NT2/D1 (cell line): ENCODE results near the gene VWDE.

Experiments
- DNase-seq: peaks from one replicate; pipeline ENCODE4 v3.0.0-alpha.2; 2011; ENCODE audit warnings: low read depth, low spot score
- H3K27me3 ChIP-seq: 2 replicates; pipeline ENCODE4 v1.6.0; 2011; ENCODE audit warnings: mild to moderate bottlenecking; ENCODE audit not compliant: insufficient read length, insufficient read depth
- H3K36me3 ChIP-seq: 2 replicates; pipeline ENCODE4 v1.6.1; 2011; ENCODE audit warnings: mild to moderate bottlenecking, low read length, mixed read lengths; ENCODE audit not compliant: insufficient read depth, insufficient read length
- H3K4me1 ChIP-seq: 2 replicates; pipeline ENCODE4 v1.5.1; 2011; ENCODE audit not compliant: insufficient read depth, insufficient read length
- H3K4me3 ChIP-seq: 2 replicates; pipeline ENCODE4 v1.5.1; 2011; ENCODE audit warnings: low read depth; ENCODE audit not compliant: insufficient read length
- H3K9ac ChIP-seq: 2 replicates; pipeline ENCODE4 v1.6.0; 2011; ENCODE audit warnings: low read depth; ENCODE audit not compliant: insufficient read length
- H3K9me3 ChIP-seq: 2 replicates; pipeline ENCODE4 v1.5.1; 2011; ENCODE audit warnings: mild to moderate bottlenecking, low read length; ENCODE audit not compliant: insufficient read depth
- SUZ12 ChIP-seq: IDR thresholded peaks from 2 replicates; pipeline ENCODE4 v1.6.1; 2011; ENCODE audit not compliant: insufficient read length, insufficient read depth; ENCODE audit errors: extremely low read depth
- YY1 ChIP-seq: IDR thresholded peaks from 2 replicates; pipeline ENCODE4 v1.6.1; 2011; ENCODE audit not compliant: insufficient read length, insufficient read depth
- ZNF274 ChIP-seq: IDR thresholded peaks from 2 replicates; pipeline ENCODE4 v1.6.1; 2011; ENCODE audit warnings: mild to moderate bottlenecking, low read depth, low read length

Gene VWDE

DNA sequence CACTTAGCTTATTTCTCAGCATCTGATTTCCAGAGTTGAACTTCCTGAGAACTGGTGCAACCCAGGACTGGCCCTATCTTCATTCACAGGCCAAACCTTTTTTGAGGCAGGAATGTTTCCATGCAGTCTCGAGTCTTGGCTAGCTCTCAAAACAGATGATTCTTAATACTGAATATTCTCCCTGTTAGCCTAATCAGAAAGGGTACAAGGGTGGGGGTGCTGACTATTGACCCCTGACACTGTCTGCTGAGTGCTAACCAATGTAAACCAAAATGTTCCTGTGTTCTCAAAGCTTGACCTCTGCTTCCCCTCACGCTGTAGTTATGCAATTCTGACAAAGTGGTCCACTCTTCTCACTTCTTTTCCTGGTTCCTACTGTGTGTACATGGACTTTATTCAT lies 25.3 kb downstream of the VWDE start:
- Histone ChIP-seq H3K9me3 (no peaks in the 10 kb centered on the region), H3K4me3 (no peak overlapping the region), H3K4me1 (no peaks in the 10 kb centered on the region), H3K27me3 (no peaks in the 10 kb centered on the region), H3K36me3 (no peaks in the 10 kb centered on the region), H3K9ac (no peak overlapping the region)
- DNase-seq = no peak
- TF ChIP-seq ZNF274 (no peak), YY1 (no peak), SUZ12 (no peak)

GRCh38 chr7:12377406-12377805 lies 26.3 kb downstream of the VWDE start:
- no peak for TF ChIP-seq SUZ12
- no peak for TF ChIP-seq ZNF274
- TF ChIP-seq YY1 = no peak
- H3K27me3 ChIP-seq = no peaks in the 10 kb centered on the region
- DNase-seq = no peak
- H3K9ac ChIP-seq = no peak overlapping the region
- H3K4me3 ChIP-seq = no peak overlapping the region
- no peaks in the 10 kb centered on the region for H3K4me1 ChIP-seq
- no peaks in the 10 kb centered on the region for H3K9me3 ChIP-seq
- no peaks in the 10 kb centered on the region for H3K36me3 ChIP-seq

- TF ChIP-seq YY1 = no peak
- H3K36me3 ChIP-seq = peaks cover 3% of the 10 kb centered on the region
- no peak overlapping the region for H3K9ac ChIP-seq
- H3K4me1 ChIP-seq = no peaks in the 10 kb centered on the region
- H3K27me3 ChIP-seq = no peaks in the 10 kb centered on the region
- H3K9me3 ChIP-seq = no peaks in the 10 kb centered on the region
- H3K4me3 ChIP-seq = no peak overlapping the region
- DNase-seq = no peak
These were observed 29.9 kb downstream of the VWDE start for GRCh38 chr7:12373580-12374263.

DNA sequence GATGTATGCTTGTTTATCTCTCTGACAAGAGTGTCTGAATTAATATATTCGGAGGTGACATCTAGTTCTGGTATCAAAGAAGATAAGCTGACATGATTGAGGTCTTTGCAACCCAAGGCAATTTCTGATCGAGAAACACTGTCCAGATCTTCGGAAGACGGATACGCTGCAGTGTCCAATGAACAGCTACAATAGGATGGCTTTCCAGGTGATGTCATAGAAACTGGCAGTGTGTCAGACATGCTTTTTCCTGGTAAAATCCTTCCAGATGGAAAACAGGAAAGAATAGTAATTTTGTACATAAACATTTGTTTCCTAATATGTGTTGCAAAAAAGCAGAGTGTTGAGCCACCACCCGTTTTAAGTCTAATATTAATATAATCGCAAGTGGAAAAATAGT lies 33.4 kb downstream of the VWDE start:
- no peak for DNase-seq
- Histone ChIP-seq H3K36me3 (peaks cover 3% of the 10 kb centered on the region), H3K27me3 (no peaks in the 10 kb centered on the region), H3K4me1 (no peaks in the 10 kb centered on the region), H3K4me3 (no peak overlapping the region), H3K9me3 (no peaks in the 10 kb centered on the region), H3K9ac (no peak overlapping the region)
- TF ChIP-seq SUZ12 (no peak), YY1 (no peak), ZNF274 (no peak)

GRCh38 chr7:12369756-12370155 lies 33.9 kb downstream of the VWDE start:
- TF ChIP-seq SUZ12 = no peak
- TF ChIP-seq YY1 = no peak
- no peak for TF ChIP-seq ZNF274
- peaks cover 3% of the 10 kb centered on the region for H3K36me3 ChIP-seq

GRCh38 chr7:12369072-12369471 lies 34.6 kb downstream of the VWDE start:
- DNase-seq = no peak
- H3K9me3 ChIP-seq = no peaks in the 10 kb centered on the region

More at GRCh38 chr7:12369756-12370155, 33.9 kb downstream of the VWDE start:
- Histone ChIP-seq H3K9ac (no peak overlapping the region), H3K4me1 (no peaks in the 10 kb centered on the region), H3K4me3 (no peak overlapping the region), H3K9me3 (no peaks in the 10 kb centered on the region), H3K27me3 (no peaks in the 10 kb centered on the region)
- no peak for DNase-seq

DNA sequence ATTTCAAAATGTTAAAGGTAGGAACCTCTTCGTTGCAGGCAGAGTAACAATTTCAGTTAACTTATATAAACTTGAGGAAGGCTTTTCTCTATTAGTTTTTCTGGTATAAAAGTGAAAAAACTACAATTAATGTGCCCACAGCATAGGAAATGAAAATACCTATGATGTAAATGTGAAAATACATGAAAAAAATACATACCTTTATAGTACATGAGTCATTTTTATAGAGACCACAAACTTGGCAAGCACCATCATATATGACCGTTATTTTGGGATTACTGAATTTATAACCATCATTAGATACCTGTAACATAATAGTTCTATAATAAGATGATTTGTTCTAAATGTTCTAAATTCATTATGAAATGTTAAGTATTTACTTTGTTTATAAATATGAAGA lies 42.7 kb downstream of the VWDE start:
- no peaks in the 10 kb centered on the region for H3K36me3 ChIP-seq
- DNase-seq = no peak
- no peaks in the 10 kb centered on the region for H3K27me3 ChIP-seq
- TF ChIP-seq SUZ12 (no peak), YY1 (no peak), ZNF274 (no peak)
- no peak overlapping the region for H3K4me3 ChIP-seq
- no peaks in the 10 kb centered on the region for H3K9me3 ChIP-seq
- H3K9ac ChIP-seq = no peak overlapping the region
- no peaks in the 10 kb centered on the region for H3K4me1 ChIP-seq

More at GRCh38 chr7:12369072-12369471, 34.6 kb downstream of the VWDE start:
- Histone ChIP-seq H3K4me3 (no peak overlapping the region), H3K9ac (no peak overlapping the region), H3K36me3 (peaks cover 3% of the 10 kb centered on the region), H3K27me3 (no peaks in the 10 kb centered on the region), H3K4me1 (no peaks in the 10 kb centered on the region)
- TF ChIP-seq ZNF274 (no peak), YY1 (no peak), SUZ12 (no peak)
